ENCODE results near the gene BAIAP2L2.
"Not testable (repeated sequence)": the region's sequence is repeated elsewhere in the genome, so short reads cannot be mapped to it uniquely, and the experiment has no call there.

Gene BAIAP2L2

GRCh38 chr22:38118747-38119146 is 8.3 kb upstream of the BAIAP2L2 start:
- not testable (repeated sequence) for H3K79me1 ChIP-seq (ENCODE audit: low read depth, low read length); H3K23ac ChIP-seq (ENCODE audit: low read depth, low read length, poor library complexity); H2BK120ac ChIP-seq (ENCODE audit: low read depth, low read length); H3K14ac ChIP-seq (ENCODE audit: low read length); H3K9ac ChIP-seq (ENCODE audit: low read depth, low read length, poor library complexity); H3K9me3 ChIP-seq (replicated peaks in 1 of 2; ENCODE audit: control insufficient read depth in 2 of 2, insufficient read depth in 1 of 2, low read depth in 1 of 2, low read length in 2 of 2); H2BK12ac ChIP-seq (ENCODE audit: low read length); H3K4ac ChIP-seq (ENCODE audit: low read length); H3K27me3 ChIP-seq (ENCODE audit: control insufficient read depth in 3 of 3, insufficient read depth in 3 of 3, low read depth in 1 of 3, low read length in 3 of 3); H3K4me1 ChIP-seq (ENCODE audit: control insufficient read depth in 2 of 2, insufficient read depth in 1 of 2, low read depth in 1 of 2, low read length in 2 of 2); H2AFZ ChIP-seq (ENCODE audit: low read length); H2BK5ac ChIP-seq (ENCODE audit: low read length); H3K27ac ChIP-seq (replicated peaks; ENCODE audit: low read length); DNase-seq (ENCODE audit: low spot score); H3K4me2 ChIP-seq (ENCODE audit: insufficient read depth, low read length, poor library complexity, severe bottlenecking); H3K4me3 ChIP-seq (ENCODE audit: low read length in 2 of 2); H4K91ac ChIP-seq (ENCODE audit: low read depth, low read length, poor library complexity); H4K8ac ChIP-seq (ENCODE audit: low read depth, low read length); H3K18ac ChIP-seq (ENCODE audit: low read length); H3K36me3 ChIP-seq (replicated peaks in 1 of 2; ENCODE audit: control insufficient read depth in 2 of 2, insufficient read depth in 2 of 2, low read length in 2 of 2); H2BK15ac ChIP-seq (ENCODE audit: low read length); H2AK5ac ChIP-seq (ENCODE audit: low read depth, low read length)
- no CpG with 5 or more reads among the region's 2 CpGs for WGBS, 2 donors (ENCODE audit: extremely low coverage in 2 of 2, insufficient read length in 2 of 2, insufficient replicate concordance in 1 of 2)

DNA sequence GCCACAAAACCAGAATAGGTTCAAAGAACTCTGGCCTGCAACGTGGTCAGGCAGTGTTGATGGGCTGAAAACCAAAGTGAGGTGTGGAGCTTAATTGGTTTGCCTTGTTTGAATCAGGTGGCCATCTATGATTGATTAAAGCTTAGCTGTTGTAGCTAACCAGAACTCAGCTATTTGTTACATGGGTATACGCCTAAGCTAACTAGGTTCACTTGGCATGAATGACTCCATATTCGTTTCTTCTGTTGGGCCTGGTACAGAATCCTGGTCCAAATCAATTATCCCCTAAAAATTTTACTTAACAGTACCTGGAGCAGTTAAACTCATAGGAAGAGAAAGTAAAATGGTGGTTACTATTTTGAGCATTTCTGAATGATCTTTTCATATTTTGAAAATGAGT is 7.7 kb upstream of the BAIAP2L2 start:
- Histone ChIP-seq H2BK5ac (ENCODE audit: low read length) (no peak overlapping the region), H3K14ac (ENCODE audit: low read length) (no peak overlapping the region), H3K4me3 (ENCODE audit: low read length in 2 of 2) (no peak overlapping the region), H2BK12ac (ENCODE audit: low read length) (no peak overlapping the region), H4K91ac (ENCODE audit: low read depth, low read length, poor library complexity) (no peak overlapping the region), H2BK15ac (ENCODE audit: low read length) (no peak overlapping the region), H3K9ac (ENCODE audit: low read depth, low read length, poor library complexity) (no peak overlapping the region), H4K8ac (ENCODE audit: low read depth, low read length) (no peak overlapping the region), H2BK120ac (ENCODE audit: low read depth, low read length) (no peak overlapping the region), H3K36me3 (replicated peaks in 1 of 2; ENCODE audit: control insufficient read depth in 2 of 2, insufficient read depth in 2 of 2, low read length in 2 of 2) (no peaks in the 10 kb centered on the region), H3K9me3 (replicated peaks in 1 of 2; ENCODE audit: control insufficient read depth in 2 of 2, insufficient read depth in 1 of 2, low read depth in 1 of 2, low read length in 2 of 2) (no peaks in the 10 kb centered on the region), H3K23ac (ENCODE audit: low read depth, low read length, poor library complexity) (no peak overlapping the region), H3K4ac (ENCODE audit: low read length) (no peak overlapping the region), H3K4me2 (ENCODE audit: insufficient read depth, low read length, poor library complexity, severe bottlenecking) (no peak overlapping the region), H3K18ac (ENCODE audit: low read length) (no peak overlapping the region), H3K4me1 (ENCODE audit: control insufficient read depth in 2 of 2, insufficient read depth in 1 of 2, low read depth in 1 of 2, low read length in 2 of 2) (peaks cover 2% of the 10 kb centered on the region in 2 donors), H2AFZ (ENCODE audit: low read length) (no peak overlapping the region), H3K79me1 (ENCODE audit: low read depth, low read length) (no peaks in the 10 kb centered on the region), H3K27ac (replicated peaks; ENCODE audit: low read length) (no peak overlapping the region), H2AK5ac (ENCODE audit: low read depth, low read length) (no peak overlapping the region), H3K27me3 (ENCODE audit: control insufficient read depth in 3 of 3, insufficient read depth in 3 of 3, low read depth in 1 of 3, low read length in 3 of 3) (no peaks in the 10 kb centered on the region)
- DNase-seq (ENCODE audit: low spot score) = no peak
- whole genome bisulfite sequencing, 2 donors (ENCODE audit: extremely low coverage in 2 of 2, insufficient read length in 2 of 2, insufficient replicate concordance in 1 of 2) = no CpG with 5 or more reads among the region's 3 CpGs

GRCh38 chr22:38117556-38117955 is 7.1 kb upstream of the BAIAP2L2 start:
- H4K91ac ChIP-seq (ENCODE audit: low read depth, low read length, poor library complexity); H2BK15ac ChIP-seq (ENCODE audit: low read length); H2BK12ac ChIP-seq (ENCODE audit: low read length); H2BK5ac ChIP-seq (ENCODE audit: low read length); H3K9ac ChIP-seq (ENCODE audit: low read depth, low read length, poor library complexity); DNase-seq (ENCODE audit: low spot score); H3K27ac ChIP-seq (replicated peaks; ENCODE audit: low read length); H3K23ac ChIP-seq (ENCODE audit: low read depth, low read length, poor library complexity); H2AFZ ChIP-seq (ENCODE audit: low read length); H2BK120ac ChIP-seq (ENCODE audit: low read depth, low read length); H3K14ac ChIP-seq (ENCODE audit: low read length); H3K36me3 ChIP-seq (replicated peaks in 1 of 2; ENCODE audit: control insufficient read depth in 2 of 2, insufficient read depth in 2 of 2, low read length in 2 of 2); H3K27me3 ChIP-seq (ENCODE audit: control insufficient read depth in 3 of 3, insufficient read depth in 3 of 3, low read depth in 1 of 3, low read length in 3 of 3); H3K9me3 ChIP-seq (replicated peaks in 1 of 2; ENCODE audit: control insufficient read depth in 2 of 2, insufficient read depth in 1 of 2, low read depth in 1 of 2, low read length in 2 of 2); H2AK5ac ChIP-seq (ENCODE audit: low read depth, low read length); H3K4ac ChIP-seq (ENCODE audit: low read length); H4K8ac ChIP-seq (ENCODE audit: low read depth, low read length); H3K18ac ChIP-seq (ENCODE audit: low read length); H3K79me1 ChIP-seq (ENCODE audit: low read depth, low read length); H3K4me1 ChIP-seq (ENCODE audit: control insufficient read depth in 2 of 2, insufficient read depth in 1 of 2, low read depth in 1 of 2, low read length in 2 of 2); H3K4me2 ChIP-seq (ENCODE audit: insufficient read depth, low read length, poor library complexity, severe bottlenecking); H3K4me3 ChIP-seq (ENCODE audit: low read length in 2 of 2): not testable (repeated sequence)
- WGBS, 2 donors (ENCODE audit: extremely low coverage in 2 of 2, insufficient read length in 2 of 2, insufficient replicate concordance in 1 of 2) = no CpG with 5 or more reads among the region's 10 CpGs

GRCh38 chr22:38115423-38116205 is 5.1 kb upstream of the BAIAP2L2 start:
- no peak overlapping the region for H3K9ac ChIP-seq (ENCODE audit: low read depth, low read length, poor library complexity)
- DNase-seq (ENCODE audit: low spot score) = no peak
- H3K4me2 ChIP-seq (ENCODE audit: insufficient read depth, low read length, poor library complexity, severe bottlenecking) = no peak overlapping the region
- no peak overlapping the region for H3K4ac ChIP-seq (ENCODE audit: low read length)
- no peaks in the 10 kb centered on the region for H3K9me3 ChIP-seq (replicated peaks in 1 of 2; ENCODE audit: control insufficient read depth in 2 of 2, insufficient read depth in 1 of 2, low read depth in 1 of 2, low read length in 2 of 2)
- H3K4me1 ChIP-seq (ENCODE audit: control insufficient read depth in 2 of 2, insufficient read depth in 1 of 2, low read depth in 1 of 2, low read length in 2 of 2) = peaks cover 0 to 2% of the 10 kb centered on the region in 2 donors
- no peaks in the 10 kb centered on the region for H3K36me3 ChIP-seq (replicated peaks in 1 of 2; ENCODE audit: control insufficient read depth in 2 of 2, insufficient read depth in 2 of 2, low read length in 2 of 2)
- H2BK15ac ChIP-seq (ENCODE audit: low read length) = no peak overlapping the region
- H3K4me3 ChIP-seq (ENCODE audit: low read length in 2 of 2) = no peak overlapping the region
- peak overlapping the region; percentile 54 for H2BK120ac ChIP-seq (ENCODE audit: low read depth, low read length)
- H2BK12ac ChIP-seq (ENCODE audit: low read length) = no peak overlapping the region
- H3K27ac ChIP-seq (replicated peaks; ENCODE audit: low read length) = no peak overlapping the region
- no peak overlapping the region for H4K8ac ChIP-seq (ENCODE audit: low read depth, low read length)
- peak overlapping the region; percentile 93 for H3K23ac ChIP-seq (ENCODE audit: low read depth, low read length, poor library complexity)
- H3K14ac ChIP-seq (ENCODE audit: low read length) = peak overlapping the region; percentile 84
- WGBS, 2 donors (ENCODE audit: extremely low coverage in 2 of 2, insufficient read length in 2 of 2, insufficient replicate concordance in 1 of 2) = no CpG with 5 or more reads among the region's 31 CpGs
- H3K79me1 ChIP-seq (ENCODE audit: low read depth, low read length) = no peaks in the 10 kb centered on the region
- H2BK5ac ChIP-seq (ENCODE audit: low read length) = peak overlapping the region; percentile 91
- no peaks in the 10 kb centered on the region for H3K27me3 ChIP-seq (ENCODE audit: control insufficient read depth in 3 of 3, insufficient read depth in 3 of 3, low read depth in 1 of 3, low read length in 3 of 3)
- peak overlapping the region; percentile 94 for H2AK5ac ChIP-seq (ENCODE audit: low read depth, low read length)
- H2AFZ ChIP-seq (ENCODE audit: low read length) = no peak overlapping the region
- peak overlapping the region; percentile 64 for H4K91ac ChIP-seq (ENCODE audit: low read depth, low read length, poor library complexity)
- peak overlapping the region; percentile 93 for H3K18ac ChIP-seq (ENCODE audit: low read length)

Data from neuronal stem cell (in vitro differentiated cells).